GM21786 (cell line): Measurements from ENCODE around the gene KCNH4.
"Not testable (repeated sequence)": the region's sequence is repeated elsewhere in the genome, so short reads cannot be mapped to it uniquely, and the experiment has no call there.

Experiments
- ATAC-seq: cut with Tn5 transposase; IDR thresholded peaks from one replicate; pipeline ENCODE4 v1.9.1; 2021; ENCODE audit not compliant: unreplicated experiment

Gene KCNH4

DNA sequence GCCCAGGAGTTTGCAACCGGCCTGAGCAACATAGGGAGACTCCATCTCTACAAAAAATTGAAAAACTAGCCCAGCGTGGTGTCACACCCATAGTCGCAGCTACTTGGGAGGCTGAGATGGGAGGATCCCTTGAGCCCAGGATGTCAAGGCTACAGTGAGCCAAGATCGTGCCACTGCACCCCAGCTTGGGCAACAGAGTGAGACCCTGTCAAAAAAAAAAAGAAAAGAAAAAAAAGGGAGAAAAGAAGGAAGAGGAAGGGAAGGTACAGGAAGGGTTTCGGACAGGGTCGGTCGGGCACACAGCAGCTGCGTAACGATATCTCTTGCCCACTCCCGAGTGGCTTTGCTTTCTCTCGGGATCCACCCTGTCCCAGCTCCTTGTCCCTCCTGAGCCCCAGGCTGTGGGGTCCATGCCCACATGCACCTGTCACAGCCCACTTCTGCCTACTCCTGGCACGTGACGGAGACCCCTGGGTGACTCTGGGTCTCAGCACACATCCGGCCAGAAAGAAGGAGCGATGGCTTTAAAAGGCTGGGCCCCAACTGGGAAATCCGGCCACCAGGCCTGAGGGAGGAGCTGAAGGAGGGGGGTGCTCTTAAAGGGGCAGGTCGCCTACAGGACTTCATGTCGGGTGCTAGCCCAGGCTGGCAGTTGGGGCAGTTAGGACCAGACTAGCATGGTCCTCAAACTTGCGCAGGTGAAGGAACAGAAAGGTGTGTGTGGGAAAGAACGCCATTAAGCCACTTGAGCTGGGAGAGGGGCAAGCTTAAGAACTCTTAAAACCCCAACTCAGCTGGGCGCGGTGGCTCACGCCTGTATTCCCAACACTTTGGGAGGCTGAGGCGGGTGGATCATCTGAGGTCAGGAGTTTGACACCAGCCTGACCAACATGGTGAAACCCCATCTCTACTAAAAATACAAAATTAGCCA is 13.3 kb upstream of the KCNH4 start, which contains the start of gene GHDC:
Gene GHDC, minus strand, starts transcription at position 526 of the 931 bp plus-strand sequence. CDS start 913 bp downstream, outside the sequence.
- ATAC-seq, result peak; percentile 86

DNA sequence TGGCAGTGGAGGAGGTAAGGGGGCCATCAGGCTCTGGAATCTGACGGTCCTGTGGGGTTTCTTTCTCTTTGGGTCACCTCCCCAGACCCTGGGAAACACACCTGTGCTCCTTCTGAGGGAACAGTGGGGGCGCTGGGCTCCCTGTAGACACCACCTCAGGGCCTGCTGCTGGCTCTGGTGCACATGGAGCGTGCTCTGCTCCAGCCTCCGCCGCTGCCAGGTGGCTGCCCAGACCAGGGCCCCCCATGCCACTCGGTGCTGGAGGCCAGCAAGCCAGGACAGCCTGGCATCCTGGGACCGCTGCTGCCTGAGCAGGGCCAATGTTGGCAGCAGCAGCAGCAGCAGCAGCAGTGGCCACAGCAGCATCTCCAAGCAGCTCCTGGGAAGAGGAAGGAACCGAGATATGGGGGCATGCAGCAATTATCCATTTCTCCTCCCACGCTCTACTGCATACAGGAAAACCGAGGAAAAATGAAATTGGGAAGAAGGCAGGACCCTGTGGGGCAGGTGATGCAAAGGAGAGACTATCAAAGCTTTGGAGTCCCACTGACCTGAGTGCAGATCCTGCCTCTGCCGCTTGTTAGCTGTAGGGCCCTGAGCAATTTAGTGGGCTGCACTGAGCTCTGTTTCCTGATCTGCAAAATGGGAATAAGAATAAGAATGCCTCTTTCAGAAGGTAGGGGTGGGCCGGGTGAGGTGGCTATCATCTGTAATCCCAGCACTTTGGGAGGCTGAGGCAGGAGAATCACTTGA is 12.4 kb upstream of the KCNH4 start:
- ATAC-seq, result no peak

- ATAC-seq, result no peak
These were observed 11.5 kb upstream of the KCNH4 start for GRCh38 chr17:42192189-42193126.

DNA sequence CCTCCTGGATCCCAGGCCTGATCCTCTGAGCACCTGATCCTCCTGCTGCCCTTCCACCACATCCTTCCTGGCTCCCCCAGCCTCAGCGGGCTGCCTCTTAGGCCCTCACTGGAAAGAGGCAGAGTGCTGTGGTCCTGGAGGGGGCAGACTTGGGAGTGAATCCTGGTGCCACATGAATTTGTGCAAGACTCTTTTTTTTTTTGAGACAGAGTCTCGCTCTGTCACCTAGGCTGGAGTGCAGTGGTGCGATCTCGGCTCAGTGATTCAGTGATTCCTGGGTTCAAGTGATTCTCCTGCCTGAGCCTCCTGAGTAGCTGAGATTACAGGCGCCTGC is 10.3 kb upstream of the KCNH4 start:
- ATAC-seq, result no peak

DNA sequence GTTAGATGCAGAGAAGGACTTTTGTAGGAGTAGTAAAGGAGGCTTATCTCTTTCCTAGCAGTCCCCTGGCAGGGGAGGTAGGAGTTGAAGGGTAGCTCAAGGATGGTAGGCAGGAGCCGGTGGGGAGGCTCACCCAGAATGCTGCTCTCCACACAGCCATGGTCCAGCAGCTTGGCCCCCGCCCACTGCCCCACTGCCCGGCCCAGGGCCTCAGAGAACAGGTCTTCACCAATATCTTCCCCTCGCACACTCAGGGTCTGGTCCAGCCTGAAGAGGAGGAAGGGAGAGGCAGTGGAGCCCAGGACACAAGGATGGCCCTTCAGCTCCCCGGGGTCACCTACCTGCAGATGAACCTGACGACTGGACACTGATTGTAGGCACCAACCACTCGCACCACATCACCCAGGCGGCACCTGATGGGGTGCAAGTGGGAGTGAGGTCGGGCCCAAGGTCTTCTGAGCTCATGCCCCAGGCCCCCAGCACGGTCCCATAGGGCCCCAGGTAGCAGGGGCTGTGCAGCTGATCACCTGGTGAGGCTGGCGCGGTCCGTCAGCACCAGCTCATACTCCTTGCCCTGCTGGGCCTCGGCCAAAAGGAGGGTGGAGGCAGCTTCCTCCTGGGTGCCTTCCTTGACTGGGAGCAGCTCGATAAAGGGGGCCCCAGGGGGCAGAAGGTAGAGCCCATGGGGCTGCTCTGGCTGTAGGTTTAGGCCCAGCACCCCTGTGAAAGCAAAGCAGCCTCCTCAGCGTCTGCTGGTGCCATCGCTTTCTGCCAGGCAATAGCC is 9.7 kb upstream of the KCNH4 start:
- ATAC-seq, result no peak

DNA sequence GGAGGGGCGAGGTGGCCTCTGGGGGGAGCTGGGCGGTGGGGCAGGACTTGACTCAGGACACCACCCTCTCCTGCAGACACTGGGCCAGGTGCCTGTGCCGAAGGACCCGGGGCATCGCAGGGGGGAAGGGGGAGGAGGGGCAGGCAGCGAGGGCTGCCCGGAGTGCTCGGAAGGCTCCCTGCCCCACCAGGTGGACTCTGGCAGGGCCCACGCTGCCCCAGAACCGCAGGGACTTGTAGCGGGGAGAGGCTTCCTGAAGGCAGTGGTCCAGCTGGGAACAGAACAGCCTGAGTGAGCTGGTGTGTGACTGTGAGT is 8.7 kb upstream of the KCNH4 start:
- no peak for ATAC-seq

DNA sequence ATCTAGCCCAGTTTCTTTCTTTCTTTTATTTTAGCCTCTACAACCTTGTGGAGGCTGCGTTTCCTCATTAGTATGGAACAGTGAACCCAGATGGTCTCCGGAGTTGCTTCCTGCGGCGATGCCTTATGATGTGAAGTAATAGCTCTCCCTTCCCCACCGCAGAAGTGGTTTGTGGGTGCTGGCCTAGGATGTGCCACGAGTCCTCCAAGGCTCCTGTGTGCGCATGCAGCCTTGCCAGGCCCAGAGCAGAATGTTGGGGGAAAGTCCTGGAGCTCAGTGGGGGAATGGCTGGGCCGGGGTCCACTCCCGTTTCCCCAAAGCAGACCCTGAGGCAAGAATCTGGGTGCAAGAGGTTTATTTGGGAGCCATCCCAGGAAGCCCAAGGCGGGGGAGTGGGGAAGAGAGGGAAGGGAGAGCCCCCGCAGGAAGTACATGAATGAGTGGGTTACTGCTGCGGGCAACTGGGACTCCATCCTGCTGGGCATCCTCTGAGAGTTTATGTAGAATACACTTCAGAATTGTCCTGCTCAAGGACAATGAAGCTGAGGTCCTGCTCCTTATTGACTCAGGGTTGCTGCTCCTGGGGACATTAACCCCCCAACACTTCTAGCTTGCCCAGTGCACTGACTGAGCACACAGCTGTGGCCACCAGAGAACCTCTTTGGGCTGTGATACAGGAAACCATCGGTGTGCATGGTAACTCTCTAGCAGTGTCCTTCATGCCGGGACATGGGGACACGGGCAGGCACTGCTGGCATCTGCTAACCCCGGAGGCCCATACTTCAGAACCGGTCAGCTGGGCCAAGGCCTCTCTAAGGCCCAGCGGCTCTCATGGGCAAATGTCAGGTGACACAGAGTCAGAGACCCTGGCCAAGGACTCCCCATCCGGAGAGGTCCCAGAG is 8.1 kb upstream of the KCNH4 start:
- no peak for ATAC-seq

- no peak for ATAC-seq
These were observed 6.9 kb upstream of the KCNH4 start for GRCh38 chr17:42187833-42188232.

- ATAC-seq, result not testable (repeated sequence)
These were observed 5.2 kb upstream of the KCNH4 start for GRCh38 chr17:42186191-42186590.

- no peak for ATAC-seq
These were observed 4.6 kb upstream of the KCNH4 start for GRCh38 chr17:42185621-42185930.

DNA sequence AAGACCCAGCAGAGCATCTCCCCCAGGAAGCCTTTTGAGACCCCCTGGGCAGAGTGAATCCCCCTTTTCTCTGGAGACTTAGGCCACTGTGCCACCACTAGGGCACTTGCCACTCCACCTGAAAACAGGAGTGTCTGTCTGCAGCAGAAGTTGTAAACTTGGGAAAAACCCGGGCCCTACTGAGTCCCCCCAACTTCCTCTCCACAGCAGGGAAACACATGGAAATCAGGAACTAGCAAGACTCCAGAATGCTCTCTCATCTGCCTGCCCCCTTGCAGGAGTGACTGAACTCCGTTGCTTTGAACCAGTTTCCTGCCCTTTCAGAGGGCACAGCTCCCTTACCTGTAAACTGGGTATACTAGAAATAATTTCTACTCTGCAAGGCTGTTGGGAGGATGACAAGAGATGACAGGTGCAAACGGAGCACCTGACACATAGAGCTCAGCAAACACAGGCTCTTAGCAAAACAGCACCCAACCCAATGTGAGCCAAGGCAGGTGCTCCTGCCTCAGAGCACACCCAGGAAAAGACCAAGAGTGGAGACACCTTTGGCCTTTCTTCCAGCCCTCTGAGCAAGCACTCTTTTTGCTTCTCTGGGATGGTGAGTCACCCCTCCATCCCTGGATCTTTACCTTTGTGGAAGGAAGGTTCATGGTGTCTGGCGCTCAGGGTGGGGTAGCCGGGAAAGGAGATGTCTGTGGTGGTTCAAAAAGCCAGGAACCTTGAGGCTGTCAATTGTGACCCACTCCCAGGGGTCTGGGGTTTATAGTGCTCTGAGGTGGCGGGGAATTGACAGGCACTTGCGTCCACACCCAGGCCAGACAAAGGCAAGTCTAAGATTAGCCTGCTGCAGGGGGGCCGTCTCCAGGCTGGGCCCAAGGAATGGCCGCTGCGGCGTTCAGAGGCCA is 4.0 kb upstream of the KCNH4 start, which contains the start of gene HCRT:
Gene HCRT, minus strand, starts transcription at position 740 of the 908 bp plus-strand sequence. Its CDS starts 87 bp downstream, at position 653.
- ATAC-seq, result no peak

- ATAC-seq, result peak; percentile 70
These were observed 3.1 kb upstream of the KCNH4 start for GRCh38 chr17:42183741-42184711.

GRCh38 chr17:42182927-42183734 is 2.2 kb upstream of the KCNH4 start:
- no peak for ATAC-seq

DNA sequence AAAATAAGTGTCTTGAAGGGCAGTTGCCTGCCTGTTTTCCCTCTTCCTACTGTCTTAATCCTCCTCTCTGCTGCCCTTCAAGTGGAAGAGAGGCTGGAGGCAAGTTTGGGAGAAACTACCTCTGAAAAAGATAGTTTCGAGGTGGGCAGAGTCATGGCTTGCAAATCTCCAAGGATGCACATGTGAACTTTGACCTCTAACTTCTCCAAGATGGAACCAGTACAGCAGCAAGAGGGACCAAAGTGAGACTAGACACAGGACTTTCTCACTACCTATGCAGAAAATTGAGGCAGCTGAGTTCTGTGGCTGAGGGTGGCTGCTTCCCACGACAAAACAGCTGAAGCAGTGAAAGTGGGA is 887 bp upstream of the KCNH4 start:
- ATAC-seq, result no peak

GRCh38 chr17:42180411-42180921 is 476 bp downstream of the KCNH4 start:
- ATAC-seq, result no peak

GRCh38 chr17:42179911-42180410 is 981 bp downstream of the KCNH4 start:
- no peak for ATAC-seq
